Measurements from ENCODE around the gene CDCP1. TPM values are rescaled to one million over a fixed set of nuclear protein-coding genes. Genes with fewer than 3 reads are reported as not detected.

The CDCP1 gene
- total RNA-seq, 4 donors from 2014 or later, result 2.5 to 4.9 (median 4.2) TPM

DNA sequence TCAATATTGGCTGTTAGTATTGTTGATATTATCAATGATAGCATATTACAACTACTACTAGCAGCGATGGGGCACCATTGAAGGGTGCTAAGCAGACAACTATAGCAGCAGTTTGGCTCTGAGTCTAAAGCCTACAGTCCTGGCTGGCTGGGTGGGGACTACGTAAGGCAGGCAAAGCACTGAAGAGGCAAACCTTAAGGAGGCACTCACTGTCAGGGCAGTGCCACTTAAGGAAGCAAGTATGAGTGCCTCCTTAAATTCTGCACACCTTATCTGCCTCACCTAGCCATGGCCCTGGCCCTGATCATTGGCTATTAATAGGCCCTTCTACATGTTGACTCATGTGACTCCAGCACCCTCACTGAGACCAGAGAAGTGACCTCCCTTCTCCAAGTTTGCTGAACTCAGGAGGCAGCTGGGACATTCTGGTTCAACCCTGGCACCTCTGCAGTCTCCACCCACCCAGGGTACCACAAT is 20.6 kb downstream of the CDCP1 start:
- H3K27me3 ChIP-seq, result no peaks in the 10 kb centered on the region
- H3K4me3 ChIP-seq, result no peak overlapping the region
- H3K9me3 ChIP-seq, result no peaks in the 10 kb centered on the region
- H3K27ac ChIP-seq, result no peak overlapping the region
- 80 to 94% methylated on average over 2 of the region's 2 CpGs for WGBS, 2 donors (ENCODE audit: low coverage in 1 of 2)
- H3K36me3 ChIP-seq, result no peaks in the 10 kb centered on the region
- ATAC-seq, result no peak
- peaks cover 0 to 32% (median 3%) of the 10 kb centered on the region in 3 donors for H3K4me1 ChIP-seq
- TF ChIP-seq POLR2AphosphoS5 (IDR thresholded peaks at IDR 0.05), result no peak
- TF ChIP-seq POLR2A (IDR thresholded peaks at IDR 0.05), result no peak
- TF ChIP-seq, protein P1, sequence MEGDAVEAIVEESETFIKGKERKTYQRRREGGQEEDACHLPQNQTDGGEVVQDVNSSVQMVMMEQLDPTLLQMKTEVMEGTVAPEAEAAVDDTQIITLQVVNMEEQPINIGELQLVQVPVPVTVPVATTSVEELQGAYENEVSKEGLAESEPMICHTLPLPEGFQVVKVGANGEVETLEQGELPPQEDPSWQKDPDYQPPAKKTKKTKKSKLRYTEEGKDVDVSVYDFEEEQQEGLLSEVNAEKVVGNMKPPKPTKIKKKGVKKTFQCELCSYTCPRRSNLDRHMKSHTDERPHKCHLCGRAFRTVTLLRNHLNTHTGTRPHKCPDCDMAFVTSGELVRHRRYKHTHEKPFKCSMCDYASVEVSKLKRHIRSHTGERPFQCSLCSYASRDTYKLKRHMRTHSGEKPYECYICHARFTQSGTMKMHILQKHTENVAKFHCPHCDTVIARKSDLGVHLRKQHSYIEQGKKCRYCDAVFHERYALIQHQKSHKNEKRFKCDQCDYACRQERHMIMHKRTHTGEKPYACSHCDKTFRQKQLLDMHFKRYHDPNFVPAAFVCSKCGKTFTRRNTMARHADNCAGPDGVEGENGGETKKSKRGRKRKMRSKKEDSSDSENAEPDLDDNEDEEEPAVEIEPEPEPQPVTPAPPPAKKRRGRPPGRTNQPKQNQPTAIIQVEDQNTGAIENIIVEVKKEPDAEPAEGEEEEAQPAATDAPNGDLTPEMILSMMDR (IDR thresholded peaks at IDR 0.05), result no peak
- no peak for TF ChIP-seq EP300 (IDR thresholded peaks at IDR 0.05)

DNA sequence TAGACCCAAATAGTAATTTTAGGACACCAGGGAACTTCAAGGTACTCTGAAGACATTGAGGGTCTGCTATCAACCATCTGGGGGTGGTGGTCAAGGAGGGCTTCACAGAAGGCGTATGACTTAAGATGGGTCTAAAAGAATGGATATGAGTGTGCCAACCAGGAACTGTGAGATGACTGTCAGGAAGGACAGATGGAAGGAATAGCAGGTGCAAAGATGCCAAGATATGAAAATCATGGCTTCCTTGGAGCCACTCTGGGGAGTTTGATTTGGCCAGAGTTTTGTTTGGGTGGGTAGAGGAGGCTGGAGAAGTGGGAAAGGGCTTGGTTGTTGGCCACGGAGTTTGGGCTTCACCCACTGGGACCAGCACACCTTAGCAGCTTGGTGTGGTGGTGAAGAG is 21.2 kb downstream of the CDCP1 start:
- H3K36me3 ChIP-seq, result no peaks in the 10 kb centered on the region
- TF ChIP-seq POLR2A (IDR thresholded peaks at IDR 0.05) (no peak), POLR2AphosphoS5 (IDR thresholded peaks at IDR 0.05) (no peak), EP300 (IDR thresholded peaks at IDR 0.05) (no peak)
- TF ChIP-seq, protein P1 (IDR thresholded peaks at IDR 0.05), result no peak
- no peak for ATAC-seq
- H3K27me3 ChIP-seq, result no peaks in the 10 kb centered on the region
- peaks cover 0 to 32% (median 3%) of the 10 kb centered on the region in 3 donors for H3K4me1 ChIP-seq
- H3K9me3 ChIP-seq, result no peaks in the 10 kb centered on the region
- no peak overlapping the region for H3K4me3 ChIP-seq
- H3K27ac ChIP-seq, result peak overlapping the region in 2 of 4 donors; percentile 75 to 81
- WGBS, 2 donors (ENCODE audit: low coverage in 1 of 2), result 0 to 28% methylated on average over 1 to 2 of the region's 2 CpGs

DNA sequence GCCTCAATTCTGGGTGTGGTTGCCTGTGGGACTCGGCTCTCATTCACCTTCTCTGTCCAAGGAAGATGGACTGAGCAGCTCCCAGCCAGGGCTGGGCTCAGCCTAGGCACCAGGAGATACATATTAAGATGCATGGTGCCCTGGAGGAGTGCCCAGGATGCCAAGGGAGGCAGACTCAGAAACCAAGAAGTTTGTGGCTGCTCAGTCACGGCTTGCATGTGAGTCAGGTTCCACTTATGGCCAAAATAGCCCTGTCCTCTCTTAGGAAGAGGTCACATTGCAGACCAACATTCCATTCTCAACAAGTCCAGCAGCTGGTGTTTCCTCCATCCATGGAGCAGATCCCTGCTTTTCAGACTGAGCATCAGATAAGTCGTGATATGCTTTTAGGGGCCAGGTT is 21.8 kb downstream of the CDCP1 start:
- TF ChIP-seq POLR2AphosphoS5 (IDR thresholded peaks at IDR 0.05), result peak; percentile 39
- no peak for TF ChIP-seq EP300 (IDR thresholded peaks at IDR 0.05)
- no peak for TF ChIP-seq POLR2A (IDR thresholded peaks at IDR 0.05)
- H3K27me3 ChIP-seq, result no peaks in the 10 kb centered on the region
- no peak overlapping the region for H3K4me3 ChIP-seq
- peaks cover 0 to 32% (median 3%) of the 10 kb centered on the region in 3 donors for H3K4me1 ChIP-seq
- peak overlapping the region; percentile 62 to 81 (median 69) for H3K27ac ChIP-seq
- peak; percentile 27 for ATAC-seq
- no peaks in the 10 kb centered on the region for H3K36me3 ChIP-seq
- WGBS, 2 donors (ENCODE audit: low coverage in 1 of 2), result 44 to 56% methylated on average over 2 of the region's 3 CpGs
- H3K9me3 ChIP-seq, result no peaks in the 10 kb centered on the region

DNA sequence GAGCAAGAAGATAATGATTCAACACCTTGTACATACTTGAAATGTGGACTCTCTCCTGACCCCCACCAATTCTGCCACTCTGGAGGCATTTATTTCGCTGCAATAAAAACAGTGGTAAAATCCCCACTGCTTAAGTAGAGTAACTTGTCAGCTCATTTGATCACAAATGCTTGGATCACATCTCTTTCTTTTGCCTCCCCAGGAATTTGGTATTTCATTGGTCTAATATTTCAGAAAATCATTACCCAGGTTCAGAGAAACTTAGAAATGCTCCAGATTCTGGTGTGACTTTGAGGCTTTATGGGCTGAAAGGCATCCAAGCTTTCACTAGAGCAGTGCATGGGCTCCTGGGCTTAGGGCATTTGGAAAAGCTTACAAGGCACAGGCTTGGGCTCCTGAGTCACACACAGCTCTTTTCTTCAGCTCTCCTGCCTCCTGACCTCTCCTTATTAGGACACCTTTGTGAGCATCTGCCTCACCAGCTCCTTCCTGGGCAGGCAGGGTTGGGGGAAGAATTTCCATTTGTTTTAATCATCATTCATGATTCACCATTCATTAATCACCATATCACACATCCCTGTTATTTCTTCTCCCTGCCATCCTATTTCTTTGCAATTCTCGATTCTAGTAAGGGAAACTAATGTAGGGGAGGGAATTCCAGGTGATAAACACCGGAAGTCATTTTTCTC is 22.5 kb downstream of the CDCP1 start:
- WGBS, 2 donors (ENCODE audit: low coverage in 1 of 2), result 53% methylated on average over 3 of the region's 3 CpGs
- Histone ChIP-seq H3K4me3 (no peak overlapping the region), H3K9me3 (no peaks in the 10 kb centered on the region), H3K27me3 (no peaks in the 10 kb centered on the region), H3K27ac (peak overlapping the region; percentile 62 to 81 (median 69)), H3K36me3 (no peaks in the 10 kb centered on the region), H3K4me1 (peaks cover 0 to 32% (median 3%) of the 10 kb centered on the region in 3 donors)
- peak; percentile 70 for ATAC-seq
- peak; percentile 47 for TF ChIP-seq POLR2AphosphoS5 (IDR thresholded peaks at IDR 0.05)
- TF ChIP-seq POLR2A (IDR thresholded peaks at IDR 0.05), result no peak

DNA sequence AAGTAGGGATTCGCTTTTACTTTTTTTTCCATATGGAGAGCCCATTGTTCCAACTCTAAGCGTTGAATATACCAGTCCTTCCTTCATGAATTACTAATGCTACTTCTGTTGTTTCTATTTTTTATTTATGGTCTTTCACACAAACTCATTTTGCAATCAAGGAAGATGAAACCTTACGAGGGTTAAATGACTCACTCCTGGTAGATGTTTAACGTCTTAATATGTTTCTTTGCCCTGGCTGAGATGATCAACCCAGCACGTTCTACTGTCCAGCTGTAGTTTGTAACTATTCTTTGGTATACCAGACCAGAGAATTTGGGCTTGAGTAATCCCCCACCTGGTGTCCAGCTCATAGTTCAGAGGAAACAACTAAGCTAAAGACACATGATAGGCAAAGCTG is 23.1 kb downstream of the CDCP1 start:
- no peaks in the 10 kb centered on the region for H3K9me3 ChIP-seq
- 41 to 94% methylated on average over 2 to 5 of the region's 5 CpGs for WGBS, 2 donors (ENCODE audit: low coverage in 1 of 2)
- no peak for ATAC-seq

More for the DNA sequence above, 23.1 kb downstream of the CDCP1 start:
- Histone ChIP-seq H3K36me3 (no peaks in the 10 kb centered on the region), H3K27me3 (no peaks in the 10 kb centered on the region), H3K27ac (peak overlapping the region; percentile 62 to 81 (median 69)), H3K4me1 (peaks cover 0 to 34% (median 3%) of the 10 kb centered on the region in 3 donors), H3K4me3 (no peak overlapping the region)
- no peak for TF ChIP-seq POLR2A (IDR thresholded peaks at IDR 0.05)
- no peak for TF ChIP-seq EP300 (IDR thresholded peaks at IDR 0.05)
- peak; percentile 27 for TF ChIP-seq POLR2AphosphoS5 (IDR thresholded peaks at IDR 0.05)
- TF ChIP-seq, protein P1 (IDR thresholded peaks at IDR 0.05), result no peak

Measured in gastroesophageal sphincter (tissue), 4 donors.